Measurements from ENCODE around the gene PPP1R14B.

Gene PPP1R14B

DNA sequence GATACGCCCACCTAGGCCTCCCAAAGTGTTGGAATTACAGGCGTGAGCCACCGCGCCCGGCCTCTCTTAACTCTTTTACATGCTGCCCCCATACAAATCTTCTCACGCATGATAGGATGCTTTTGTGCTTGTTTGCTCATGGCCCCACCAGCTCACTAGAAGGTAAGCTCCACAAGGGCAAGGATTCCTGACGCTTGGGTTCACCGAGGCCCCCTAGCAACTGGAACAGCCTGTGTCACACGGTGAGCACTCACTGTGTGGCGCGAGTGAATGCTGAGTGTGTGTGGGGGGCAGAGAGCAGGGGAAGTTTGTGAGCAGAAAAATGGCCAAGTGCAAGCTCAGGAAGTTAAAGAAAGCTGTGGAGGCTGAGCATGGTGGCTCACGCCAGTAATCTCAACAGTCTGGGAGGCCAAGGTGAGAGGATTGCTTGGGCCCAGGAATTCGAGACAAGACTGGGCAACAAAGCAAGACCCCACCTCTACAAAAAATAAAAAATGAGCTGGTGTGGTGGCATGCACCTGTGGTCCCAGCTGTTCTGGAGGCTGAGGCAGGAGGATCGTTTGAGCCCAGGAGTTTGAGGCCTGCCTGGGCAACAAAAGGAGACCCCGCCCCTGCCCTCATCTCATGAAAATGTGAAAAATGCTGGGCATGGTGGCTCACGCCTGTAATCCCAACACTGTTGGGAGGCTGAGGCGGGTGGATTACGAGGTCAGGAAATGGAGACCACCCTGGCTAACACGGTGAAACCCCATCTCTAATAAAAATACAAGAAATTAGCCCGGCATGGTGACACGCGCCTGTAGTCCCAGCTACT, 35.4 kb upstream of the PPP1R14B start:
- H3K4me3 ChIP-seq (ENCODE audit: low read length in 2 of 2), result no peak overlapping the region
- no peak overlapping the region for H3K9ac ChIP-seq (ENCODE audit: low read depth in 1 of 2, low read length in 2 of 2)
- H3K9me3 ChIP-seq (ENCODE audit: control insufficient read depth in 2 of 2, low read length in 2 of 2), result no peaks in the 10 kb centered on the region
- H3K27ac ChIP-seq (ENCODE audit: low read depth in 2 of 2, low read length in 2 of 2), result no peak overlapping the region
- H3K27me3 ChIP-seq (ENCODE audit: control insufficient read depth in 2 of 2, insufficient read depth in 2 of 2, low read length in 2 of 2), result no peaks in the 10 kb centered on the region
- peaks cover 26 to 27% of the 10 kb centered on the region in 2 donors for H3K4me1 ChIP-seq (ENCODE audit: control insufficient read depth in 2 of 2, insufficient read depth in 2 of 2, low read length in 2 of 2)
- peaks cover 12 to 14% of the 10 kb centered on the region in 2 donors for H3K36me3 ChIP-seq (ENCODE audit: control insufficient read depth in 2 of 2, insufficient read depth in 2 of 2, low read length in 2 of 2)

DNA sequence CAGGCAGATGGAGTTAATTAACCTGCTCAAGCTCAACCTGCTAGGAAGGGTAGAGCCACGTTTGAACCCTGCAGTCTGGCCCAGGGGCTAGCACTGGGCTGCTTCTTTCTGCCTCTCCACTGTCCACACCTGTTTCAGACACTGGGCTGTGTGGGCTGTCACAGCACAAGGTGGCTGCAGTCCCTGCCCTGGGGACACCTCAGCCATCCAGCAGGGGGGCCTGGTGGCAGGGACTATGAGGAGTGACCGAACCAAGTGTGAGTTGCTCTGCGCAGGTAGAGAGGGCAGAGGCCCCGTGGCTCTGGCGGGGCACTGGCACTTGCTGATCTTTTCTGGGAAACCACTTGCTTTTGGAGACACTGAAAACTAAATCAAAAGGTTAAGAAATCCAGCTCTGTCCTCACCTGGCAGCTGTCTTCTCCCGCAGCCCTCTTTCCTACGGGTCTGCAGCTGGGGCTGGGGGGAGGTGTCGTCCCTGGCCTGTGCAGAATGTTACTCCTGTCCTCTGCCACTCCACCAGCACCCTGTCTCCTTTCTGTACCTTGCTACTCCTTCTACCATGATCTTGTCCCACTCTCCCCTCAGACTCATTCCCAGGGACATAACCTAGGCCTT, 31.9 kb upstream of the PPP1R14B start:
- H3K9ac ChIP-seq (ENCODE audit: low read depth in 1 of 2, low read length in 2 of 2), result no peak overlapping the region
- no peaks in the 10 kb centered on the region for H3K27me3 ChIP-seq (ENCODE audit: control insufficient read depth in 2 of 2, insufficient read depth in 2 of 2, low read length in 2 of 2)
- H3K4me1 ChIP-seq (ENCODE audit: control insufficient read depth in 2 of 2, insufficient read depth in 2 of 2, low read length in 2 of 2), result peaks cover 26 to 32% of the 10 kb centered on the region in 2 donors
- H3K9me3 ChIP-seq (ENCODE audit: control insufficient read depth in 2 of 2, low read length in 2 of 2), result no peaks in the 10 kb centered on the region
- H3K36me3 ChIP-seq (ENCODE audit: control insufficient read depth in 2 of 2, insufficient read depth in 2 of 2, low read length in 2 of 2), result peaks cover 12 to 22% of the 10 kb centered on the region in 2 donors
- no peak overlapping the region for H3K27ac ChIP-seq (ENCODE audit: low read depth in 2 of 2, low read length in 2 of 2)
- no peak overlapping the region for H3K4me3 ChIP-seq (ENCODE audit: low read length in 2 of 2)

DNA sequence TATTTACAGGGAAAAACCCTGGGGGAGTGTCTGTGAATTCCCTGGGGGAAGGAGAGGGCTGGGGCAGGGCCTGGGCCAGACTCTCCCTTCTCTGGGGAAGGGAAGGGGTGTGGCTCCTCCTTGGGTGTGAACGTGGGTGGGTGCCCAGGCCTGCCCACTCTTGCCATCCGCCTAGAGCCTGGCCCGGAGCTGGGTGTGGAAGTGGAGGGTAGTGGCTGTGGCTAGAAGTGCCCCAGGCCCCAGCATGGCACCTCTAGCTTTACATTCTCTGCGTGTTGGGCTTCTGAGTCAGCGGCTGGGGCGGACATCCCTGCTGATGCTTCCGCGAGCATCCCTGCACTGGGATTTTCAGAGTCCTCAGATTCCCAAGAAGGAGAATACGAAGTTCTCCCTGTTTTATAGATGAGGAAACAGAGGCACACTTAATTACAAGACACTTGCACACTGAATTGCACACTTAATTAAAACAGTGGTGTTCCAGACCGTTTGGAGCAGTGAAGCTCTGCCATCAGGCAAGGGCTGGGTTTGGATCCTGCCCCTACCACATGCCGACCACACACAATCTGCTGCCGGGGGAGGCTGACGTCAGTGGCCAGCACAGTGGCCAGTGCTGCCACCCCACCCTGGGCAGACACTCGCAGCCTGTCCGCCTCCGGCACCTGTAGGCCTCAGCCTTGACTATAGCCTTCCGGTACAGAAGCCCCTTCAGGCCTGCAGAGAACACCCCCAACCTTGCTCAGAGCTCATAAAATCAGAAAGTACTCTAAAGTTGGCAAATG, 30.1 kb upstream of the PPP1R14B start:
- Histone ChIP-seq H3K9me3 (ENCODE audit: control insufficient read depth in 2 of 2, low read length in 2 of 2) (no peaks in the 10 kb centered on the region), H3K9ac (ENCODE audit: low read depth in 1 of 2, low read length in 2 of 2) (peak overlapping the region in 1 of 2 donors; percentile 58), H3K4me3 (ENCODE audit: low read length in 2 of 2) (no peak overlapping the region), H3K27me3 (ENCODE audit: control insufficient read depth in 2 of 2, insufficient read depth in 2 of 2, low read length in 2 of 2) (no peaks in the 10 kb centered on the region), H3K27ac (ENCODE audit: low read depth in 2 of 2, low read length in 2 of 2) (peak overlapping the region; percentile 67 to 83), H3K4me1 (ENCODE audit: control insufficient read depth in 2 of 2, insufficient read depth in 2 of 2, low read length in 2 of 2) (peaks cover 24 to 32% of the 10 kb centered on the region in 2 donors), H3K36me3 (ENCODE audit: control insufficient read depth in 2 of 2, insufficient read depth in 2 of 2, low read length in 2 of 2) (peaks cover 10 to 18% of the 10 kb centered on the region in 2 donors)

DNA sequence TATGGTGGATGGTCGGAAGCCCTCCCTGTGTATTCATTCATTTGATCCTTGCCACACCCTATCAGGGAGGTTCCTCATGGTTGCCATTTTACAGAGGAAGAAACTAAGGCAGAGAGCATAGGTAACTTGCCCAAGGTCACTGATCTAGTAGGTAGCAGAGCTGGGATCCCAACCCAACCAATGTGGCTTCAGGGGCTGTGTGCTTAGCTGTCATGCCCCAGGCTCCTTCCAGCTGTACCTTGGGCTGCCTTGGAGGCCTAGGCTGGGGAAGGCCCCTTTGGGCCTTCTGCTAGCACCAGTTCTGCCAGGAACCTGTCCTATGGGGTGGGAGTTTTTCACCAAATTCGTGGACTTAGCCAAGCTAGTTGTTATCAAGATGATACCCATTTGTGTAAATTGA, 29.1 kb upstream of the PPP1R14B start:
- no peak overlapping the region for H3K9ac ChIP-seq (ENCODE audit: low read depth in 1 of 2, low read length in 2 of 2)
- H3K27ac ChIP-seq (ENCODE audit: low read depth in 2 of 2, low read length in 2 of 2), result no peak overlapping the region
- peaks cover 26 to 35% of the 10 kb centered on the region in 2 donors for H3K4me1 ChIP-seq (ENCODE audit: control insufficient read depth in 2 of 2, insufficient read depth in 2 of 2, low read length in 2 of 2)
- H3K4me3 ChIP-seq (ENCODE audit: low read length in 2 of 2), result no peak overlapping the region
- no peaks in the 10 kb centered on the region for H3K9me3 ChIP-seq (ENCODE audit: control insufficient read depth in 2 of 2, low read length in 2 of 2)
- no peaks in the 10 kb centered on the region for H3K27me3 ChIP-seq (ENCODE audit: control insufficient read depth in 2 of 2, insufficient read depth in 2 of 2, low read length in 2 of 2)
- peaks cover 10 to 14% of the 10 kb centered on the region in 2 donors for H3K36me3 ChIP-seq (ENCODE audit: control insufficient read depth in 2 of 2, insufficient read depth in 2 of 2, low read length in 2 of 2)

DNA sequence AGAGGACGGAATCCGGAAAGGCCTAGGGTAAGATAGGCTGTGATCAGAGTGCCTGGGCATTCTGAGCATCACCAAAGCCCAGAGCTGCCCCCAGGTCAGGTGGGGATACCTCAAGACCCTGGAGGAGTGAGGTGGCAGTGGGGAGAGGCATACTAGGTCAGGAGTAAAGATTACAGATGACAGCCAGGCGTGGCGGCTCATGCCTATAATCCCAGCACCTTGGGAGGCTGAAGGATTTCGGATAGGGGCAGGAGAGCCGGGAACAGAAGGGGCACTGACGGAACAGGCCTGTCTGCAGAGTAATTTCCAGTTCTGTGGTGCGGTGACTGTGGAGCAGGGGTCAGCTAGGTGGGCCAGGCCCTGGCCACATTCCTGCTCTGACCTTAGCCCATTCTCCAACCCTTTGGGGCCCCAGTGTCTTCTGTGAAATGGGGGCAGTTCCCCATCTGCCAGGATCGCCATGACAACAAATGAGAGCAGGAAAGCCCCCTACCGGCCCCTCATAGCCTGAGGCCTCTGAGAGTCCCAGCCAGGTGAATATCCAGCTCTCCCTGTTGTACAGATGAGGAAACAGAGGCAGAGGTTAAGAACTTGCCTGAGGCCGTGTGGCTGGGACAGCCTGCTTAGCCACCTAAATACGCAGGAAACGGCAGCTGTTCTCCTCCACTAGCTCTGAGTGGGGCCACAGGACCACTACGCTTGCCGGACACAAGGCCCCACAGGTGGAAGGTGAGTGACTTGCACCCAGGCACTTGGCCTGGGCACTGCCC, 28.5 kb upstream of the PPP1R14B start:
- Histone ChIP-seq H3K4me3 (ENCODE audit: low read length in 2 of 2) (no peak overlapping the region), H3K36me3 (ENCODE audit: control insufficient read depth in 2 of 2, insufficient read depth in 2 of 2, low read length in 2 of 2) (peaks cover 10 to 14% of the 10 kb centered on the region in 2 donors), H3K4me1 (ENCODE audit: control insufficient read depth in 2 of 2, insufficient read depth in 2 of 2, low read length in 2 of 2) (peaks cover 26 to 35% of the 10 kb centered on the region in 2 donors), H3K9me3 (ENCODE audit: control insufficient read depth in 2 of 2, low read length in 2 of 2) (no peaks in the 10 kb centered on the region), H3K27ac (ENCODE audit: low read depth in 2 of 2, low read length in 2 of 2) (no peak overlapping the region), H3K27me3 (ENCODE audit: control insufficient read depth in 2 of 2, insufficient read depth in 2 of 2, low read length in 2 of 2) (no peaks in the 10 kb centered on the region), H3K9ac (ENCODE audit: low read depth in 1 of 2, low read length in 2 of 2) (peak overlapping the region in 1 of 2 donors; percentile 26)

DNA sequence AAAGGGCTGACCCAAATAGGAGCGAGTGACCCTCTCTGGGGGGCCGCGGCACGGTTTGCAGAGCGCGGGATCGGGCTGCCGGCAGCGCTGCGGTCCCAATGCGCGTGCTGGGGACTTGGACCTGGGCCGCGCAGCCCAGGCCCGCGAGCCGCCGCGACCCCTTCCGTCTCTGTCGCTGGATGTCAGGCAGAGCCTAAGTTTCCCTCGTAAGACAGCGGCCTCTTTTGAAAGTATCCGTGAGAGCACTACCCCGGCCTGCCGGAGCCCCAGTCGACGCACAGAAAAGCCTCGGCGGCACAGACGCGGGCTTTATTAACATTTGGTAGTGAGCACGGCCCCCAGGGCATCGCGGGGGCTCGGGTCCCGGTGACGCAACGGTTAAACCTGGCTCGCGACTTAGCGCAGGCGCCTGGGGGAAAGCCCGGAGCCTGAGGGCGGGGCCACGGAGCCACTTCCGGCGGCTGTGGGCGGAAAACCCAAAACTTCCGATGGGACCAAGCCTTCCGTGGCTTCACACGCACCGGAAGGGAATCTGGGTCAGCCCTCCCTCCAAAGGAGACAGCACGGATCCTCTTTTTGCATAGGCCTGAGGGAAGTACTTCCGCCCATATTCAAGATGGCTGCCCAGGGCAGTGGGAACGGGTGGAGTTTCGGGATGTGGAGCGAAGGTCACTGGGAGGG, 22.9 kb upstream of the PPP1R14B start:
- Histone ChIP-seq H3K36me3 (ENCODE audit: control insufficient read depth in 2 of 2, insufficient read depth in 2 of 2, low read length in 2 of 2) (peaks cover 16% of the 10 kb centered on the region in 2 donors), H3K4me1 (ENCODE audit: control insufficient read depth in 2 of 2, insufficient read depth in 2 of 2, low read length in 2 of 2) (peaks cover 32 to 39% of the 10 kb centered on the region in 2 donors), H3K4me3 (ENCODE audit: low read length in 2 of 2) (peak overlapping the region; percentile 83 to 96), H3K27ac (ENCODE audit: low read depth in 2 of 2, low read length in 2 of 2) (peak overlapping the region; percentile 96 to 98), H3K9me3 (ENCODE audit: control insufficient read depth in 2 of 2, low read length in 2 of 2) (no peaks in the 10 kb centered on the region), H3K27me3 (ENCODE audit: control insufficient read depth in 2 of 2, insufficient read depth in 2 of 2, low read length in 2 of 2) (no peaks in the 10 kb centered on the region), H3K9ac (ENCODE audit: low read depth in 1 of 2, low read length in 2 of 2) (peak overlapping the region; percentile 84 to 92)

DNA sequence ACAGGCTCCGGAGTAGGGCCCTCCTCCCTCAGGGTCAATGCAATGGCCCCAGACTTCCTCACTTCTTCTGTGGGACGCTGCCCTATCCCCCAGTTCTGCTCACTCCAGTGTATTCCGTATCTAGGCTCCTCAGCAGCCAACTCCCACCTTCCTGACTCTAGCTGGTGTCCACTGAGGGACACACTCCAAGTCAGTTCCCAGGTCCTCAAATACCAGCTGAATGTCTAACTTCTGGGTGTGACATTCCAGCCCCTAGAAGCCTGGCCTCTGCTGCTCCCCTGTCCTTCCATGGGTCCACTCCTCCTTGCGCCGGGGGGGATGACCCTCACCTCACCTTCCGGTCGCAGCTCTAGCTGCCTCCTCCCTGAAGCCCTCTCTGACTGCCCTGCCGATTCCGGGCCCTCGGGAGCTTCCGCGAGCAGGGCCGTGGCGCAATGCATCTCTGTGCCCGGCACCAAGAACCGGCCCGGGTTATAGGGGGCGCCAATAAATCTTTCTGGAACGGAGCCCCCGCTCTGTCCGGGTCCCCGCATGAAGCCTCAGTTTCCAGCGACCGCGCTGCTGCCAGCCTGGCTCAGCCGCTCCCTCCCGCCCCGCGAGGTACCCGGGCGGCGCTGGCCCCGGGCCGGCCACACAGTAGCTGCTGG, 22.3 kb upstream of the PPP1R14B start:
- H3K4me1 ChIP-seq (ENCODE audit: control insufficient read depth in 2 of 2, insufficient read depth in 2 of 2, low read length in 2 of 2), result peaks cover 32 to 38% of the 10 kb centered on the region in 2 donors
- H3K27ac ChIP-seq (ENCODE audit: low read depth in 2 of 2, low read length in 2 of 2), result peak overlapping the region; percentile 96 to 98
- H3K9me3 ChIP-seq (ENCODE audit: control insufficient read depth in 2 of 2, low read length in 2 of 2), result no peaks in the 10 kb centered on the region
- H3K4me3 ChIP-seq (ENCODE audit: low read length in 2 of 2), result peak overlapping the region; percentile 83 to 96
- H3K36me3 ChIP-seq (ENCODE audit: control insufficient read depth in 2 of 2, insufficient read depth in 2 of 2, low read length in 2 of 2), result peaks cover 18 to 23% of the 10 kb centered on the region in 2 donors
- no peaks in the 10 kb centered on the region for H3K27me3 ChIP-seq (ENCODE audit: control insufficient read depth in 2 of 2, insufficient read depth in 2 of 2, low read length in 2 of 2)
- H3K9ac ChIP-seq (ENCODE audit: low read depth in 1 of 2, low read length in 2 of 2), result peak overlapping the region; percentile 84 to 92

DNA sequence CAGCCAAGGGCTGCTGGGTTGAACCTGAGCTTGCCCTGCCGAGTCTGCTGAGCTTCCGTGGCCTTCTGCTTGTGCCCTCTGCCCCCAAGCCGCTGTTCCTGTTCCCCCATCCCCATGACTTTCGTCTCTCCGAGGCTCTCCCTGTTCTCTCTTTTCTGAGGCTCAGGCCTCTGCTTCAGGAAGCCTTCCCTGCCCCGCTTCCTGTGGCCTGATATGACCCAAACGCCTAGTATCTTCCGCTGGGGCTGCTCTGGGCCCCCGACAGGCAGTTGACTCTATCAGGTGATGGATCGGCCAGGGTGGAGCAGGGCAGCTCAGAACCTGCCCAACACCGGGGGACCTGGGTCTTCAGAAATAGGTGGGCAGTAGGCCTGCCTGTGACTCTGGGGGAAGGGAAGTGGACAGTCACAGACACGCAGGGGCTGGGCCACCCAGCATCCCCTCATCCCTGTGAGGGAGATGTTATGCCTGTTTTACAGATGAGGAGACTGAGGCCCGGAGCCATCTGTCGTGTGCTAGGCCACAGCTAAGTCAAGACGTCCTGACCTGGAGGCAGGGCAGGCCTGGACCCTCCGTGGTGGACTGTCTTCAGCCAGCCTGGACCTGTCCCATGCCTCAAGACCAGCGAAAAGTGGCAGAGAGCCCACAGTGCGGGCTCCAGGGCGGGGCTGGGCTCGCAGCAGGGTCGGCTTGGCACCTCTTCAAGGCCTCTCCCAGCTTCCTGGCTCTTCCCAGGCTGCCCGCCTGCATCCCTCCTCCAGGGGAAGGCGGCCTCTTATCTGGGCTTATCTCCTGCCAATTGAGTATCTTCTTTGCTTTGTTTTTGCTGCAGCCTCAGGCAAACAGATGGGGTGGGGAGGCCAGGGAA, 21.5 kb upstream of the PPP1R14B start:
- H3K36me3 ChIP-seq (ENCODE audit: control insufficient read depth in 2 of 2, insufficient read depth in 2 of 2, low read length in 2 of 2), result peaks cover 24 to 29% of the 10 kb centered on the region in 2 donors
- peak overlapping the region; percentile 96 to 98 for H3K27ac ChIP-seq (ENCODE audit: low read depth in 2 of 2, low read length in 2 of 2)
- H3K9ac ChIP-seq (ENCODE audit: low read depth in 1 of 2, low read length in 2 of 2), result peak overlapping the region; percentile 84 to 92
- peaks cover 28 to 35% of the 10 kb centered on the region in 2 donors for H3K4me1 ChIP-seq (ENCODE audit: control insufficient read depth in 2 of 2, insufficient read depth in 2 of 2, low read length in 2 of 2)
- no peaks in the 10 kb centered on the region for H3K9me3 ChIP-seq (ENCODE audit: control insufficient read depth in 2 of 2, low read length in 2 of 2)
- no peaks in the 10 kb centered on the region for H3K27me3 ChIP-seq (ENCODE audit: control insufficient read depth in 2 of 2, insufficient read depth in 2 of 2, low read length in 2 of 2)
- peak overlapping the region; percentile 83 to 96 for H3K4me3 ChIP-seq (ENCODE audit: low read length in 2 of 2)
